HPDE6-E6E7 (cell line): ENCODE results near the gene EHD4.
A peak's percentile ranks its signal among the peaks of the same experiment; 100 is the strongest.

ENCODE experiments used
- DNase-seq: peaks from one replicate; pipeline ENCODE4 v3.0.0; 2011; ENCODE audit warnings: missing footprints; ENCODE audit errors: extremely low spot score

The EHD4 gene

GRCh38 chr15:41972253-41973242 lies at the start of gene EHD4:
Gene EHD4, minus strand, starts transcription at chr15:41972557. Its CDS starts 63 bp downstream, at chr15:41972494.
- DNase-seq = peak; percentile 97

DNA sequence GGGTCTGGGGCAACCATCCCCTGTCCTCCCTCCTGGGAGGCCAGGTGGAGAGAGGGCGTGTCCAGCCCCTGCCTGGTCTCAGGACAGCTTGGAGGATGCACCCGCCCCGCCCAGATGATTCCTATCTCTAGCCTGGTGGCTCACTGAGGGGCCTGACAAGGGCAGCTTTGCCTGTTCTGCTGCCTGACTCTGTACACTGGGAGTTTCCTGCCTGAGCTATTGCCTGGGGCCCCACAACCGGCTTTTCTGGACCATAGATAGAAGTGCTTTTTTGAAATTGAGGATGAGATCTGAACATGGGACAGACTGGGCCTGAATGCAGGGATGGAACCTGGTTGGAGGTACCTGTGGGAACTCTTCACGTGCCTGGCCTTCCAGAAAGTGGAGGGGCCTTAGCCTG lies 49.2 kb upstream of the EHD4 start:
- peak; percentile 15 for DNase-seq

- DNase-seq = peak; percentile 60
Measured at GRCh38 chr15:42020713-42021273, 48.4 kb upstream of the EHD4 start, which contains the start of gene PLA2G4E. Gene PLA2G4E, minus strand, starts transcription at chr15:42021042. Its CDS starts 12 bp downstream, at chr15:42021030.

GRCh38 chr15:42018306-42019224 lies 46.2 kb upstream of the EHD4 start:
- no peak for DNase-seq

- DNase-seq = no peak
Measured at GRCh38 chr15:42016971-42017370, 44.6 kb upstream of the EHD4 start.

GRCh38 chr15:42014406-42014805 lies 42.0 kb upstream of the EHD4 start:
- DNase-seq = no peak

DNA sequence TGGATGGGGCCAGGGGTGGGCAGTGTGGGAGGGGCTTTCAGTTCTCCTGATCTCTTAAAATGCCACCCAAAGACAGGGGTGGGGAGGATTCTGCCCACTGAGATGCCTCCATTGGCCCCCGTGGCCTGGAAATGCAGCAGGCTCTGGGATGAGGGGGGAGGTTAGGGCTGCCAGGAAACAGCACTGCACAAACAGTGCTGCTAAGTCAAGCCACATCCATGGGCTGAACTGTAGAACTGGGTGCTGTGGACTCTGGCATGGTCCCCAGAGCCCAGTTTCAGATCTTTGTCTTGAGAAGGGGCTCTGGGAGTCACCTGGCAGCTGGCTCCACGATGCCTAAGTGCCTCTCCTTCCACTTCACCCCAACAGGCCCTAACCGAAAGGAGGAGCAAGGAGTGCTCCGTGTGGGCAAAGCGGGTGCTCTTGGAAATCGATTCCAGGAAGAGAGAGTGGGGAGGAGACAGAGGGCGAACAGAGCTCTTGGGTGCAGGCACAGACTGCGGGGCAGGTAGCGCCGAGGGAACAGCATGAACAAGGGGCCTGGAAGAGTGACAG lies 40.6 kb upstream of the EHD4 start:
- no peak for DNase-seq

DNA sequence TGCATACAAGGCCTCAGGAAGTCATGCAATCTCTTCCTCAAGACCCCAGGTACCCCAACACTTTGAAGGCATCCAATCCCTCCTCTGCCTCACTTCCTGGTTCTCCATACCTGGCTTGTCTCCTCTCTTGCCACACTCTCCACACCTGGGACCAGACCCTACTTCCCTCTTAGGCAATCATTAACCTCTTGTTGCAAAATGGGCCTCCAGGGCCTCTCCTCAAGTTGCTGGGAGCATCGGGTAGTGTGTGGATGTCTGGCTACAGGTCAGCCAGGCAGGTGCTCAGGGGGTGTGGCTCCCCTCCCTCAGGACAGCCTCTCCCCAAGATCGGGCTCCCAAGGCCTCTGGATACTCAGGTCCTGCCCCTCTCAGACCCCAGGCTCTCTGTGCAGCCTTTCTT lies 39.9 kb upstream of the EHD4 start:
- no peak for DNase-seq

- no peak for DNase-seq
Measured at GRCh38 chr15:42011074-42011473, 38.7 kb upstream of the EHD4 start.

DNA sequence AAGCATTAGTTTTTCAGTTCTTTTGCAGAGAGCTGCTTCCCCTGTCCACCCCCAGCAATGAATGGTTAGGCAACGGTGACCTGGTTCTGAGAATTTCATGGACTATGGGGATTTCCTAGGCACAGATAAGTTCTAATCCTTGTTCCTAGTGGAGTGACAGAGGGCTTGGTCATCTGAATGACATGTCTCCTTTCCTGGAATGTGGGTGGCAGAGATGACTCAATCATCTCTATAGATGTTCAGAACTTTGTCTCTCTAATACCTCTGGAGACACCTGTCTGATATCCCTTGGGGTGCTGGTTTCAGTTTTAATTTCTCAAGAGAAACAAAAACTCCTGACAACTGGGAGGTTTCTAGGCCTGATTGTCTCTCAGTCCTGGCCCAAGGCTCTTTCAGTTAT lies 38.1 kb upstream of the EHD4 start:
- peak; percentile 37 for DNase-seq

DNA sequence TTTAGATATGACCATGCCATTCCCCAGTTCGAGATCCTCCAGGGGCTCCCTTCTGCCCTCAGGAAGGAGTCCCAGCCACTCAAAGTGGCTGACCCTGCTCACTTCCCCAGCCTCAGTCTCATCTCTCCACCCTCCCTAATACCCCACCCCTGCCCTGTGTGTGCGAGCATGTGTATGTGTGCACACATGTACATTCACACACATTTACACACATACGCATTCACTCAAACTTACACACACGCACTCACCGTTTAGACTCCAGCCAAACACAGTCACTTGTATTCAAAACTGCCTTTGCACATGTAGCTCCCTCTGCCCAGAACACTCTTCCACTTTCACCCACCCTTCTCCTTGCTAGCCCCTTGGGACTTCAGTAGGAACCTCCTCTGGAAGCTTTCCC lies 37.1 kb upstream of the EHD4 start:
- DNase-seq = no peak

DNA sequence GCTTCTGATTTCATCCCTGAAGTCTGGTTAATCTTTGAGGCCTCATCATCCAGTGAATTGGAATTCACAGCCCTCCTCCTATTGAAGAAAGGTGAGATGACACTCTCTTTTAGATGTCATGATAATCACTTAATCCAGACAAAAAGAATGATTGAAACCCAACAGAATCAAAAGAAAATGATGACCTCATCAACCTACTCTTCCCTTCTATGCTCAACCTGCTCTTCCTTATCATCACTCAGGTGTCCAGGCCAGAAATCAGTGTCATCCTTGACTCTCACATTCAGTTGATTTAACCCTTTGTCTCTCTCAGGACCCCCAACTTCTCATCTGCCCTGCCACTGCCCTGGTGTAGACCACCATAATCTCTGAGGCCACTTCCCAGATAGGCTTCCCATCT lies 36.7 kb upstream of the EHD4 start:
- no peak for DNase-seq

DNA sequence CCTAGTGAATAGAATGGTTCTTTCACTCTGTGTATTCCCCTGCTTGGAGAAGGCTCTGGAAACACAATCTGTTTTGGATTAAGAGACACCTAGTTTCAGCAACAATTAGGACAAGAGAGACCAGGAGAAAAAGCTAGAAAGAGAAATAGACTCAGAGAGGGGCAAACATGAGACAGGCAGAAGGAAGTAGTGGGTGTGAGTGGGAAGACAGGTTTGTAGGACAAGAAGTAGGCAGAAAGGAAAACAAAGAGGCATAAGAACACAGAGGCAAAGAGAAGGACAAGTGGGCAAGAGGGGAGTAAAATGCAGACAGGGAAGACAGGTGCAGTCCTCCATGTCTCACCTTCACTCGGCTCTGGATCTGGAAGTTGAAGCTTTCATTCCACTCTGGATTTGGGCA lies 35.0 kb upstream of the EHD4 start:
- DNase-seq = no peak

DNA sequence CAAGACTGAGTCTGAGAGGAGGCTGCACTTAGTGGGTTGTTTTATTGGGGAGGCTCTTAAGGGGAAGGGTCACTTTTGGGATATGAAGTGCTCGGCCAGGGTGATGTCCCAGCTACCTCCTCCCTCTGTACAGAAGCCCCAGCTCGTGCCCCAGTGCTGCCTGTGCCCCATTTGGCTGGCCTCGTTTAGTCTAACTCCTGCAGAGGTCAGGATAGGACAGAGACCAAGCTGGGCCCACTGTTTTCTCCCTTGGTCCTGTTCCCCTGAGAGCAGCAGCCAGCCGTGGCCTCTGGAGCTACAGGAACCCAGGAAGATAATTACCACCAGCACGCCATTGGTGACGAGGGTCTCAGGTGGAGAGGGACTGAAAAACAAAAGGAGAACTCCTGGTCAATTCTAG lies 30.0 kb upstream of the EHD4 start:
- no peak for DNase-seq

DNA sequence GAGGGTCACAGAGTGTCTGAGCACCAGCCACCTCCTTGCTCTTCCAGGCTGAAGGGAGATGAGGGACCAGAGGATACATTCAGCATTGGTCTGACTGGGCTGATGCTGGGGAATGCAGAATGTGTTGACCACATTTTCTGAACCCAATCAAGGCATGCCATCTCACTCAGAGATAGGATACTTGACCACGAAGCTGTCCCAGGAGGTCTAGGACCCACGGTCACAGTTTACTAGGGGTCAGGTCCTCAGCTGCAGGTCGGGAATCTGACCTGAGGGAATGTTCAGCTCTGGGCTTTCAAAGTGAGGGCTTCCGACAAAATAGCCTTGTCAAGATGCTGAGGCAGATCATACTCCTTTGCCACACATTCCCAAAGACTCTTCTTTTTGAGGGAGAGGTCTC lies 28.9 kb upstream of the EHD4 start:
- DNase-seq = no peak

GRCh38 chr15:41999290-42000285 lies 27.2 kb upstream of the EHD4 start:
- DNase-seq = no peak

DNA sequence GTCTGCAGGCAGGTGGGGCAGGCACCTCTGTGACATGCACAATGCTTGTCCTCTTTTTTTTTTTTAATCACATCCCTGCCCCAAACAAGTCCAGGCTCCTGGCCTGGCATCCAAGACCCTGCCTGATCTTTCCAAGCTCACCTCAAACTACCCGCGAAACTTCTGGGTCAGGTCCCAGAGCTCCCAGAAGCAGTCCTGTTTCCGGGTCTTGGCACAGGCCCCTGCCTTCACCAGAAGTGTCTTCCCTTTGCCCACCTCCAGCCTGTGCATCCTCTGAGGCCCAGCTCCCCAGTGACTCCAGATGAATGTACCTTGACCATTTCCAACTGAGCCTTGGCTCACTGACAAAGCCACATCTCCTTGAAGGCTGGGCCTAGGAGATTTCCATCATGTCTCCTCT lies 25.5 kb upstream of the EHD4 start:
- DNase-seq = no peak

DNA sequence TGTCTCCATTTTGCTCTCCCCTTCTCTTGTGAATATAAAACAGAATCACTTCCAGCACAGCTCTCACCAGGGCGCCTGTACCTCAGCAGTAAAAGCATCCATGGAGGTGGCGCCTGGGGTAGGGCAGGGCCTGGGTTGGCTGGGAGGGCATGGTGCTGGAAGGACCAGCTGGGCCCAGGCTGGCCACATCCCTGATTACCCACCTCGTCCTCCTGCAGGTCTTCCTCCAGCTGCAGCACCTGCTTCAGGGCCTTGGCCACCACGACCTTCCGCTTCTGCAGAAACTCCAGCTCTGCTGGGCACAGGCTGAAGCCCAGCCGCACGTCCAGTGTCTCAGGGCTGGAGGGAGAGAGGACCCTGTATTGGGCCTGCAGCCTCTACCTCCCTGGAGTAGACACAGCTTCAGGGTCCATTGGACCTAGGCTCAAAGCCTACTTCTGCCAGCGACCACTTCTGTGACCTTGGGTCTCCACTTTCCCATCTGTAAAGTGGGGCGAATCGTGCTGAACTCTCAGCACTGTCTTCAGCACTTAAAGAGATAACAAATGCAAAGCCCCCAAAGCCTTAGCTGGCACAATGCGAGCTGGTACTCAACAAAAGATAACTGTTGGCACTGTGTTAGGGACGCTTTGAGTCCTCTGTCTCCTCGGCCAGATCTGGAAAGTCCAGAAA lies 24.7 kb upstream of the EHD4 start:
- no peak for DNase-seq

GRCh38 chr15:41996376-41996775 lies 24.0 kb upstream of the EHD4 start:
- DNase-seq = no peak

DNA sequence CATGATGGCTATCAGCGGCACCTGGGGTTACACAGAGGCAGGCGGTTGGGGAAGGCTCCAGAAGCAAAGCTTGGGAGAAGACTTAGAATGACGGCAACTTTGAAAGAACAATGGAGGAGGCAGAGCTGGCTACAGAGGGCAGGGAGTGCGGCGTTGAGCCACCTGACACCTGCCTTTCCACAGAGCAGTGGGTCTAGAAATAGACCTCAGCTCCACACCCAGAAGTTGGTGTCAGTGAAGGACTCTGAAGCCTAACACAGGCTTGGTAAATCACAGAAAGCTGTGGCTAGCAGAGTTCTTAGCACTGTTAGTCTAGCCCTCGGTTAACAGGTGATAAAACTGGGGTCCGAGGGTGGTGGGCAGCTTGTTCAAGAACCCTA lies 23.1 kb upstream of the EHD4 start:
- DNase-seq = no peak
